HG03432 (cell line): ENCODE measurements around the gene ACAP2.
"Not testable (repeated sequence)": the region's sequence is repeated elsewhere in the genome, so short reads cannot be mapped to it uniquely, and the experiment has no call there.

Experiments
- ATAC-seq: cut with Tn5 transposase; IDR thresholded peaks from one replicate; pipeline ENCODE4 v1.9.1; 2021; ENCODE audit warnings: mild to moderate bottlenecking, moderate library complexity; ENCODE audit not compliant: unreplicated experiment

The ACAP2 gene

DNA sequence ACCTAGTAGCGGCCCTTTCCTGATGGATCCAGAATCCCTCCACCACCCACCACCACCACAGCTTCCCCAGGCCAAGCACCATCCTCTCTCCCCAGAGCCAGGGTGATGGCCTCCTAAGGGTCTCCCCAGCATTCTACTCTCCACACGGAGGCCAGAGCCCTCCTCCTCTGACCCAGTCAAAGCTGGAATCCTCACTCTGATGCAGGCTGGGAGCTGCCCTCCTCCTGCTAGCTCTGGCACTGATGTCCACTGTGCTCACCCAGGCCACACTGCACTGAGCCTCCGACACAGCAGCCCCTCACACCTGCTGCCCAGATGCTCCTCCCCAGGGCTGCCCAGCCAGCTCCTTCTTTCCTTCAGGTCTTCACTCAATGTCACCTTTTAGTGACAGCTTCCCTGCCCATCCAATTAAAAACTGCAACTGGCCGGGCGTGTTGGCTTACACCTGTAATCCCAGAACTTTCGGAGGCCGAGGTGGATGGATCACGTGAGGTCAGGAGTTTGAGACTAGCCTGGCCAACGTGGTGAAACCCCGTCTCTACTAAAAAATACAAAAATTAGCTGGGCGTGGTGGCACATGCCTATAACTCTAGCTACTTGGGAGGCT is 192.9 kb downstream of the ACAP2 start:
- no peak for ATAC-seq

DNA sequence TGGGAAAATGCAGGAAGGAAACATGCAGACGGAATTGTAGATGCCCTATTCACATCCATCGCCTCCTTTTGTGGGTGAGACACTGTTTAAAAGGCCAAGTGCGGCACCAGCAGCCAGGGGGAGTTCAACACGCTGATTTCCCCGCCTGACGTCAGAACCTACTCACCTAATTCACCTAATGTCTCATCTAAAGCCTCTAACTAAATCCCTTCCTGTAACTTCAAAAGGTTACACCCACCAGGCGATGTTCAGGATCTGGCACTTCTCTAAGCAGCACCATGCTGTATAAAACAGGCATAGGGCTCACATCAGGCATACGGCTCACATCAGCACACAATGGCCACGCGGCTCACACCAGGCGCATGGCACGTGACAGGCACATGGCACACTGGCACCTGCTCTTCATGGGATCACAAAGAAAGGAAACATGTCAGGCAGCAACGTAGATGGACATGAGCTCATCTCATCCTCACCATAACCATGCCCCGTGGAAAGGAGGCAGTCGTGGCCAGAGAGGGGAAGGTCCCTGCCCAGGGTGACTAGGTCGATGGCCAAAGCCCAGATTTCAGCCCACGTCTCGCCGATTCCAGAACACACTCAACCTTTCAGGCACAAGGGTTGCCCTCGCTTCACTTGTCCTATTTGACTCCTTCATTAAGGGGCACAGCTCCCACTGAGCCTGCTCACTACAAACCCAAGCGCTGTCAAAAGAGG is 193.6 kb downstream of the ACAP2 start:
- no peak for ATAC-seq

DNA sequence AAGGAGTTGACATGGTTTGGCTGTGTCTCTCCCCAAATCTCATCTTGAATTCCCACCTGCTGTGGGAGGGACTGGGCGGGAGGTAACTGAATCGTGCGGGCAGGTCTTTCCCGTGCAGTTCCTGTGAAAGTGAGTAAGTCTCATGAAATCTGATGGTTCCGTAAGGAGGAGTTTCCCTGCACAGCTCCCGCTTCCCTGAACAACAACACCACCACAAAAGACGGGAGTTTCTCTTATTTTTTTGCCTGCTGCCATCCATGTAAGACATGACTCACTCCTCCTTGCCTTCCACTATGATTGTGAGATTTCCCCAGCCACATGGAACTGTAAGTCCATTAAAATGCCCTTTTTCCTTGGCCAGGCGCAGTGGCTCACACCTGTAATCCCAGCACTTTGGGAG is 194.5 kb downstream of the ACAP2 start:
- no peak for ATAC-seq

DNA sequence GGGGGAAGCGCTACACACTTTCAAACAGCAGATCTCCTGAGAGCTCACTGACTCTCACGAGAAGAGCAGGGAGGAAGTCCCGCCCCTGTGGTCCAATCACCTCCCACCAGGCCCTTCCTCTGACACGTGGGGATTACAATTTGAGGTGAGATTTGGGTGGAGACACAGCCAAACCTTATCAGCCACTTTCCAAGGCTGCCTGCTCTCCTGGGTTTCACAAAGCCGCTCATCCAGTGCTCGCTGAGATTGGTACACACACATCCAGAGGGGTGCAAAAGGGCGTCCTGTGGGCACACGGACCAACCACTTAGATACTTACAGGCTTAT is 195.0 kb downstream of the ACAP2 start:
- ATAC-seq: no peak

DNA sequence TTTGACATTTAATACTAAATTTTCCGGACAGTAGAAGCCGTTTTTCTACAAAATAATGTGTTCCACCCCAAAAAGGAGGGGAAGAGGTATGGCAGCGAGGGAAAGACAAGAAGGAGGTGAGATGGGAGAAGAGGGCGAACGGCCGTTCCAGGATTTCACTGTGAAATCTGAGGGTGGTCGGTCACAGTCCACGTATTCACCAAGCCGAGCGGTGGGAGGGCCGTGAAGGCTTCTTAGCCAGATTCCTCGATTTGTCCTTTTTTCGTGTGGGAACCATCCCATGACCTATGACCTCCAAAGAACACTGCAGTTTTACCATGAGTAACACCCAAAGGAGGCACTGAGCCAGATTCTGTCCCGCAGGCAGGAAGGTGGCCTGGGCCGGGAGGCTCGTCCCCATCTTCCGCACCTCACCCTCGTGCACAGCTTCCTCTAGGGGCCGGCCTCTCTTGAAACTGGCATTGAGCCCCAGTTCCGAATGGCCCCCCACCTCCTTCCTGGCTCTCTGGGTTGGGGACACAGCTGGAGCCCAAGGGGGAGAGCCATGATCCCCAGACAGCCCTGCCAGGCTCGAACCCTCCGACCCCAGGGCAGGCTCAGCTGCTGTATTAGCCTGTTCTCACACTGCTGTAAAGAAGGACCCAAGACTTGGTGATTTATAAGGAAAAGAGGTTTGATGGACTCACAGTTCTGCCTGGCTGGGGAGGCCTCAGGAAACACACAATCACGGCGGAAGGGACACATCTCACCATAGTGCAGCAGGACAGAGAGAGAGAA is 195.5 kb downstream of the ACAP2 start:
- no peak for ATAC-seq

DNA sequence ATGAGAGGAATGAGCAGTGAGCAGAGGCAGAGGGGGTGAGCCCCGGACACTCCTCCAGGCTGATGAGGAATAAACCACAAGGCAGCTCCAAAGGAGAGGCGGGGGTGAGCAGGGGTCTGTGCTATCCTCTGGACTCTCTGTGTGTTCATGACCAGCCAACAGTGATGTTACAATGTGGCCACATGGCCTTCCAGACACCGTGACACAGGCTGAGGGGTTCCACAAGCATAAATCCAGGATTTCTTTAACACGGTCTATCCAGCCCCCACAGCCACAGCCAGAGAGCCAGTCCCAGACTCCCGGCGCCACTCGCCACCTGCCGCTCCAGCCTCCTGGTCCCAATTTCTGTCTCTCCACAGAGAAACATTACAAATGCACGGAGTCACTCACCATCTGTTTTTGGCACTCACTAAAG is 196.2 kb downstream of the ACAP2 start:
- no peak for ATAC-seq

DNA sequence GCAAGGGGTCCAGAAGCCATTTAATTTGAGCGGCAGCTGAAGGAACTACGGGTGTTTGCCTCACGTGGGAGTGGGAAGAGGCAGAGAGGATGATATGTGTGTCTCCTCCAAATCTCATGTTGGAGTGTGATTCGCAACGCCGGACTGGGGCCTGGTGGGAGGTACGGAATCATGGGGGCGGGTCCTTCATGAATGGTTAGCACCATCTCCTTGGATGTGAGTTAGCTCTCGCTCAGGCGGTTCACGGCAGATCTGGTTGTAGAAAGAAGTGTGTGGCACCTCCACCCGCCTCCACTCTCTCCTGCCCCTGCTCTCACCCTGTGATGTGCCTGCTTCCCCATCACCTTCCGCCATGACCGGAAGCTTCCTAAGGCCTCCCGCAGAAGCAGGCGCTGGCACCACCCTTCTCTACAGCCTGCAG is 197.3 kb downstream of the ACAP2 start:
- ATAC-seq: no peak

DNA sequence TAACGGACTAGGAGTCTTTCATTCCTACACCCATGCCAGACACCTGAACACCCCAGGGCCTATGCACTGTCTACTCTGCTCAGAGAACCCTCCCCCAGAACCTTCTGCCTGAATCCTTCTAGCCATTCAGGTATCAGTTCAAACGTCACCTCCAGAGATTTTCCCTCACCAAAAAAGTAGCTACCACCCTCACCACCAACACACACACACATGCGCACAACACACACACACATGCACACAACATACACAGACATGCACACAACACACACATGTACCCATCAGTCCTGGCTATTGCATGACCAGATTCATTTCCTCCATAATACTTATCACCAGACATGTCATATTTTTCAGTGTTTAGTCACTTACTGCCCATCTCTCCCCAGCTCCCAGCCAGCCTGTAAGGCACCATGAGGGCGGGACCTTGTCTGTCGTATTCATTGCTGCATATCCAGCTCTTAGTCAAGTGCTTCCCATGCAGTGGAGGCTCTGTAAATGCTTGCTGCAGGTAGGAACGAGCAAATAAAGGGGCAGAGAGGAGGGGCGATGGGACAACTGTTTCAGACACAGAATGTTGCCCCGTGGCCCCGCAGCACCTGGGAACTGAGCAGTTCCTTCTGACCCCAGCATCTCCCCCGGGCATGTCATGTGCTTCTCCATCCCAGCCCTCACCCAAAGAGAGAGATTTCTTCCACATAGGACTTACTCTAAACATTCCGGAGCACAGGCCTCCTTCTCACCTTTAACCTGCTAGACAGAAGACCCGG is 201.0 kb downstream of the ACAP2 start:
- no peak for ATAC-seq

DNA sequence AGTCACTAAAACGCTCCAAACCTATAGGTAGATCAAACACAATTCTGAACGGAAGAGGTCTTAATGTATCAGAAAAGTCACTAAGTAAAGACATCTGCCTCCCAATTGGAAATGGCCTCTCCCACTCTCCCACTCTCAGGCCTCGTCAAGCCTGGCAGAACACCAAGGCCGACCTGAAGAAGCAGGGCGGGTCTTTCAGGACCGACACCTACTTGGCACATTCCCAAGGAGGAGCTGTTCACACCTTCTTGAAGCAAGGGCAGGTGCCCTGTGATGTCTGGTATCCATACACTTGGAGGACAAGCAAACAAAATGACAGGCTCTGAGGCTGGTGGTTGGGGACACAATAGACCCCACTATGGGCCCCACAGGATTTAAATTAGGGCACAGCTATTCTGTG is 201.9 kb downstream of the ACAP2 start:
- no peak for ATAC-seq

DNA sequence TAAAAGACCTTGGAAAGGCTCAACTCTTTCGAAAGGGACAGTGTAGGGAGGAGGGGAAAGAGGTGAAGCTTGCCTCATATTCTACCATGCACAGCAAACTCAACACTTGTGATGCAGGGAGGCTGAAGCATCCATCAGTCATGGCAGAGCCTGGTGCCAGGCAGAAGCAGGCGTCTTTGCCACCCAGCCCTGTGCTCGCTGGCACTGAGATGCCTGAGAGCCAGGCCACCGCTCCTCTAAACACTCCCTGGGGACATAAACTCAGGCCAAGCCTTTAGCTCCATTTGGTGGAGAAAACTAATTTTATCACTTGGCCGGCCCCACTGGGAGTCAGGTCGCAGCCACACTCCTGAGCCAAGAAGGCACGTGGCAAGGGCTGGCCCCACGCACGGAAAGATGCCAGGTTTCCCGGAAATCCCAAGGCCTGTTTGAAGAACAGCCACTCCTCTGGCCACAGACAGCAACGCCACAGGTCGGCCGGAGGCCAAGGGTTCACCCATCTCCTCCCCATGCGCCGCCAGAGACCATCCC is 202.6 kb downstream of the ACAP2 start:
- ATAC-seq: no peak

DNA sequence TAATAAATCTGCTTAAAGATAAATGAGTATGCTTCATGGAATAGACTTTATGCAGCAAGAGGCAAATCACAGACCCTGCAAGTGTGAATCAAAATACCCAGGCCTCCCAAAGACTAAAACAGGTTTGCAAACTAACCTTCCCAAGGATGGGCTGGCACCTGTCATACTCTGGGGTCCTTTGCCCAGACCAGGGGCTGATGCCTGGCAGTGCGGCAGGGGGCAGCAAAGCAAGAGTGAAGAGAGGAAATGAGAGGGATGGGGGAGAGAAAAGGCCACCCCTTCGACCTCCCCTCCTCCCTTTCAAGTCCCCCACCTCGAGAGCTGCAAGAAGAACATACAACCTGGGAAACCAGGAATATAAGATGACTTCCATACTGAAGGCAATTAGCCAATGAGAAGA is 203.7 kb downstream of the ACAP2 start:
- ATAC-seq: no peak

DNA sequence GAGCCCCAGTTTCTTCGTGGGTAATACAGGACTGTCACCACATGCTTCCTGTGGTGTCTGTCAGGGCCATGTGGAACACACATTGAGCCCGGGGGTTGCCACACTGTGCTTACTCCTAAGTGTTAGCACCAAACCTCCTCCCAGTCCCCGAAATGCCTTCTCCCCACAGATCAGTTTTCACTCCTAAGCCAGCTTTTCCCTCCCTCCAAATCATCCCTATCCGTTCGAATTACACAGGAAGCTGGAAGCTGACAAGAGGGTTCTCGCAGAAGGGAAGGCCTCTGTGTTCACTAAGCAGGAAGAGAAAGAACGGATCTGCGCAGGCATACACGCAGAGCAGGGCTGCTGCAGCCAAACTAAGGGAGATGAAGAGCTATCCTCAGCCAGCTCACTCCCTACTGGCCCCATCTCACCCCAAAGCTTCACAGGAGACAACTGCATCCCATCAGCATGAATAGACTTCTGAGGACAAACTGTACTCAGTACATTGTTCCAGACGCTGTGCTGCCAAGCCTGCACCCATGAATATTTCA is 204.2 kb downstream of the ACAP2 start:
- ATAC-seq: no peak

DNA sequence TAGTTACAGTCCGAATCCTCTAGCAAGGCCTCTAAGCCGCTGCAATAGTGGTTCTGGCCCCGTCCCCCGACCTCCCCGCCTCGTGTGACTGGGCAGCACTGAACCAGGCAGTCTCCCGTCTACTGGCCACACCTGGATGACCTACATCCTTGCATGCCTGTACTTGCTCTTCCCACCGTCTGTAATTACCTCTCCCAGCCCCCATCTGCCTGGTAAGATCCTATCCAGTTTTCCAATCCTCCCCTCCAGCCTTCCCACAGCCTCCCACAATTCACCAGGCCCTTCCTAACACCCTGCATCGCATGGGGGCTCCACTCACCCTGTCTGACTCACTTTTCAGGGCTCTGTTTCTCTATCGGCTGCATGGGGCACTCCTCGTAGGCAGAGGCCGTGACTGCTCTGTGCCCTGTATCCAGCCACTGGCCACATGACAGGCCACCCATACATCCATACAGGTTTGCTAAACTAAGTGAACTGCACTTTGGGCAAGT is 204.7 kb downstream of the ACAP2 start:
- no peak for ATAC-seq

DNA sequence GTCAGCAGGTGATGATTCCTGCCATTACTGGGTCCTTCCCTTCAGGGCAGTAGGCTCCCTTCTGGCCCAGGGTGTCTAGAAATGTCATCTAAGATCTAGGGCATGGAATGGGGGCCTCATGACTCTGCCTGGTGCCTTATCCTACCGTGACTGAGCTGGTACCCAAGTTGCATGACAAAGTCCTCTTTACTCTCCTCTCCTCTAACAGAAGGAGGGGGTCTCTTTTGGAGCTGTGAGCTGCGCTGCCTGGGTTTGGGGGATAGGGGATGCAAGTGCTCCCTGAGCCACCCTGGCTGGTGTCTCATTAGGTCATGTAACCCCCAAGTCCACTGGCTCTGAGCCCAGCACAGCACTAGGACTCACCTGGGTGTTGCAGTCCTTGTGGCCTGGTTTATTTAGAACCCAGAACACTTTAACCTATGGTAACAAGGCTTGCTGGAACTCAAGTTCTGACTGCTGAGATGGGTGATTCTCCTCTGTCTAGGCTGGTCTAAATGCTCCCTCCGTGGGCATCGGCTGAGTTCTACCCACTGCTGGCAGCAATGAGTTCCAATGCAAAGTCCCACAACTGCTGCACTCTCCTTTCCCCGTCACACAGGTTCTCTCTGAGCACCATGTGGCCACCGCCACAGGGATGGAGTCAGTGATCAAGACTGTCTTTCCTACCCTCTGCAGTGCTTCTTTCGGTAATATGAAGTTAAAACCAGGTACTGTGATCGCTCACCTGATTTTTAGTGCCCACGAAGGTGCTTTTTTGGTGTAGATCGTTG is 205.8 kb downstream of the ACAP2 start:
- no peak for ATAC-seq

DNA sequence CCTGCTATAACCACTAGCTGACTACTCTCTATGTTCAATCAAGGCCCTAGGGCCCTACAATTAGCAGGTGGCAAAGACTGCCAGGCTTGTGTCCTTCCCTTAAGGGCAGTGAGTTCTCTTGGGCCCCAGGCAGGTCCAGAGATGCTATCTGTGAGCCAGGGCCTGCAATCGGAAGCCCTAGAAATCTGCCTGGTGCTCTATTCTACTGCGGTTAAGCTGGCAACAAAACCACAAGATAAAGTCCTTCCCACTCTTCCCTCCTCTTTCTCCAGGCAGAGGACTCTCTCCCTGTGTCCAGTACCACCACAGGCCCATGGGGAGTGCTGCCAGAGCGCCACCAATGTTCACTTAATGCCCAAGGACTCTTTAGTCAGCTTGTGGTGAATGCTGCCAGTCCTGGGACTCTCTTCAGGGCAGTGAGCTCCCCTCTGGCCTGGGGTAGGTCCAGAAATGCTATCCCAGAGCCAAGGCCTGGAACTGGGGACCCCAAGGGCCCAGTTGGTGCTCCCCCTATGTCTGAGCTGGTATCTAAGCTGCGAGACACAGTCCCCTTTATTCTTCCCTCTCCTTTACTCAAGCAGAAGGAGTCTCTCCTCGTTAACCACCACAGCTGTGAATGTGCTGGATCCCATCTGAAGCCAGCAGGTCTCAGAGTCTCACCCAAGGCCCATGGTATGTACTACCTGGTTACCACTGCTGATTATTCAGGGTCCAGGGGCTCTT is 206.6 kb downstream of the ACAP2 start:
- ATAC-seq: no peak

DNA sequence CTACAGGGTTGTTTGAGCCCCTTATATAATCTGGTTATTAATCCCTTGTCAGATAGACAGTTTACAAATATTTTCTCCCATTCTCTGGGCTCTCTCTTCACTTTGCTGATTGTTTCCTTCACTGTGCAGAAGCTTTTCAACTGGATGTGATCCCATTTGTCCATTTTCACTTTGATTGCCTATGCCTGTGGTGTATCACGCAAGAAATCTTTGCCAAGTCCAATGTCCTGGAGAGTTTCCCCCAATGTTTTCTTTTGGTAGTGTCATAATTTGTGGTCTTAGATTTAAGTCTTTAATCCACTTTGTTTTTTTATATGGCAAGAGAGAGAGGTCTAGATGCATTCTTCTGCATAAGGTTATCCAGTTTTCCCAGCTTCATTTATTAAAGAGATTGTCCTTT is 212.6 kb downstream of the ACAP2 start:
- ATAC-seq: no peak

DNA sequence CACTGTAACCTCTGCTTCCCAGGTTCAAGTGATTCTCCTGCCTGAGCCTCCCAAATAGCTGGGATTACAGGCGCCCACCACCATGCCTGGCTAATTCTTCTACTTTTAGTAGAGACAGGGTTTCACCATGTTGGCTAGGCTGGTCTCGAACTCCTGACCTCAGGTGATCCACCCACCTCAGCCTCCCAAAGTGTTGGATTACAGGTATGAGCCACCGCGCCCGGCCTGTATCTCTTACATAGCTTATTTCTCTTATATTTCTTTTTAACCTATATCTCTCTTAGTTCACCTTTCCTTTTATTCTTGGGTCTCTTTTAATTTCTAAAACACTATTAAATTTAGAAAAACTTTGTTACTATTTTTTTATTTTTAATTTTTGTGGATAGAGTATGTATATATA is 213.9 kb downstream of the ACAP2 start:
- ATAC-seq: not testable (repeated sequence)

DNA sequence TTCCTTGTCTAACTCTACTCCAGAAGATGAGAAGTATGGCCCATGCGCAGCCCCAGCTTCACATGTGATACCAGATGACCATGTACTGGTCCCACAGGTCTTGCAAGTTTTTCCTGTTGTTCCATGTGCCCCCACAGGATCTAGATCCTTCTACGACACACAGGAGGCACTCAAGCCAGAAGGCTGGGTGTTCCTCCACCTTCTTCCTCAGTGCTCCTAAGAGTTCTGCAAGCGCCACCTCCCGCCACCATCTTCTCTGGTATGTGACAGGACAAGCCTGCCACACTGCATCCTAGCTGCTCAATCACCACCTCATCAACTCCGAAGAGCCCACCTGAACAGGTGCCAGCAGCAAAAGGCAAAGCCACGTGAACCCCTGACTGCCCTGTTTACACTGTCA is 214.9 kb downstream of the ACAP2 start:
- ATAC-seq: no peak

DNA sequence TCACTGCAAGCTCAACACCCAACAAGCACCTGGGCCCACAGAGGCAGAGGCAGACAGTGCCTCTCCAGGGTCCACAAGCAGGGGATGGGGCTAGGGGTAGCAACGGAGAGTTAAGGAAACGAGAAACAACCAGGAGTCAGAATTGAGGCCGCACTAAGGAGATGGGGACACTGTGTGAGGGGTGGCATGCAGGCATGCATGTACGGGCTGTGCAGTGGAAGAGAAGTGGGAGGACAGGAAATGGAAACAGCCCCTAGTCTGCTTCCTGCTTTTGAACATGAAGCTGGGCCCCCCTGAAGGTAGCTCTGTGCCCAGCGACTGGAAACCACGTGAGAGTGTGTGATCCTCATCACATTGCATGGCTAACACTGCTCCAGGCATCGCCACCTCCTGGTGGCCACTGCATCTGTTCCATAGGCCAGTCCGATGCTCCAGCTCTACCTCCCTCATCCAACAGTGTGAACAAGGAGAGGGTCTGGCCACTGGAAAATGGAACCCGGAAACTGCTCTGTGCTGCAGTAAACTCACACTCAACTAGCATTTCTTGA is 215.8 kb downstream of the ACAP2 start:
- ATAC-seq: no peak
